Fibroblast of mammary gland (primary cell): ENCODE data around the gene NOXO1.
"Not testable (repeated sequence)": the region's sequence is repeated elsewhere in the genome, so short reads cannot be mapped to it uniquely, and the experiment has no call there.

Source experiments
- DNase-seq: peaks from one replicate; pipeline ENCODE4 v3.0.0-alpha.2; 2010; ENCODE audit warnings: low read depth
- H3K4me3 ChIP-seq: 2 replicates; pipeline ENCODE4 v1.5.1; 2011; ENCODE audit warnings: low read depth, mild to moderate bottlenecking, low read length, moderate library complexity; ENCODE audit not compliant: control insufficient read depth
- CTCF ChIP-seq: conservative IDR thresholded peaks from 2 replicates; pipeline ENCODE4 v1.5.1; 2011; ENCODE audit warnings: low read depth, low read length, inconsistent platforms; ENCODE audit not compliant: control insufficient read depth, insufficient read depth

The NOXO1 gene

DNA sequence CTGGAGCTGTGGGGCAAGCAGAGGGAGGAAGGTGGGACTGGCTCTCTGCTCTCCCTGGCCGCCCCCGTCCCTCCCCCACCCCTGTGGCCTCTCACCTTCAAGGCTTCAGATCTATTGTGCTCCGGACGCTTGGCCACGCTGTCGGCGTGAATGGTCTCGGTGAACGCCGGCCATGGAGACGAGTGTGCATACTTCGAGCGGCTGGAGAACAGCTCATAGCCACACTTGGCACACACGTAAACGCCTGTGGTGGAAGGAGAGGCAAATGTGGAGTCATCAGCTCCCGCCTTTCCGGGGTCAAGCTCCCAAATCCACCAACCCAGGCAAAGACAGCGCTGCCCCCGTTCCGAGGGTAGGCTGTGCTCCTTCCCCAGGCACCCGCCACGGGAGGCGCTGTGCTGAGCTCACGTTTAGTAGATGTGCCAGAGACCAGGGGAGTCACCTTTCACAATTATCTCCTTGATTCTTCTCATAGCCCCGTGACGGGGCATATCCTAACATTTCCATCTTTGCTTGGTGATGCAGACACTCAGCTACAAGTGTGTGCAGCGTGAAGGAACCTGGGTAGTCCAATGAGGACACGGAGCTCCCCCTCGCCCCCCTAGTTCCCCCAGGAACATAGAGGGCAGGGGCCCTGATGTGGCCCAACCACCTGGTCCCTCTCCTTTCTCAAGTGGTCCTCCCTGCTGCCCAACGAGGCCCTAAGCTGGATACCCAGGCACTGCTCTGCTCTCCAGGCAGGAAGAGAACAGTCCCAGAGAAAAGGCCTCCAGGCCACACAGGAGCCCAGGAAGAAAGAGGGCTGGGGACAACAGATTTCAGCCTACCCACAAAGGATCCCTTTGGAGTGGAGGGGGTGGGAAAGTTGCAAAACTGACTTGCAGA, 39.9 kb downstream of the NOXO1 start:
- no peak for TF ChIP-seq CTCF
- H3K4me3 ChIP-seq = no peak overlapping the region
- DNase-seq = no peak

- TF ChIP-seq CTCF = no peak
- H3K4me3 ChIP-seq = no peak overlapping the region
These were observed 40.8 kb downstream of the NOXO1 start for GRCh38 chr16:1940273-1941161.

DNA sequence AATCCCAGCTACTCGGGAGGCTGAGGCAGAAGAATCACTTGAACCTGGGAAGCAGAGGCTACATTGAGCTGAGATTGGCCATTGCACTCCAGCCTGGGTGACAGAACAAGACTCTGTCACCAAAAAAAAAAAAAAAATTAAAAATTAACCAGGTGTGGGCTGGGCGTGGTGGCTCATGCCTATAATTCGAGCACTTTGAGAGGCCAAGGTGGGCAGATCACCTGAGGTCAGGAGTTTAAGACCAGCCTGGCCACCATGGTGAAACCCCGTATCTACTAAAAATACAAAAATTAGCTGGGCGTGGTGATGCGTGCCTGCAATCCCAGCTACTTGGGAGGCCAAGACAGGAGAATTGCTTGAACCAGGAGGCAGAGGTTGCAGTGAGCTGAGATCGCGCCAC, 41.4 kb downstream of the NOXO1 start:
- DNase-seq, H3K4me3 ChIP-seq: not testable (repeated sequence)

More at GRCh38 chr16:1940273-1941161, 40.8 kb downstream of the NOXO1 start:
- DNase-seq = no peak

- no peak for TF ChIP-seq CTCF
- H3K4me3 ChIP-seq = no peak overlapping the region
- no peak for DNase-seq
These were observed 42.4 kb downstream of the NOXO1 start for GRCh38 chr16:1938910-1939309.

- no peak overlapping the region for H3K4me3 ChIP-seq
- TF ChIP-seq CTCF = no peak
- DNase-seq = no peak
These were observed 43.0 kb downstream of the NOXO1 start for GRCh38 chr16:1938316-1938715.

GRCh38 chr16:1936945-1937479, 44.3 kb downstream of the NOXO1 start:
- no peak overlapping the region for H3K4me3 ChIP-seq
- DNase-seq = no peak

More at GRCh38 chr16:1936945-1937479, 44.3 kb downstream of the NOXO1 start:
- no peak for TF ChIP-seq CTCF
